Measurements from ENCODE around the gene LRRC26. TPM values are rescaled to one million over a fixed set of nuclear protein-coding genes. Genes with fewer than 3 reads are reported as not detected.

The LRRC26 gene
- total and polyA plus RNA-seq, 5 donors from 2014 or later: not detected

Other genes with a start within 250 kb of the LRRC26 start
Only the 30 nearest of the 31 such genes appear.
- gene C8G, start 224.8 kb downstream of the LRRC26 start, total RNA-seq: 1.1 TPM
- under 1 TPM in 1 of 4 donors, not detected in 3; 0.96 TPM for gene C8G, start 224.8 kb downstream of the LRRC26 start, polyA plus RNA-seq
- gene LCN12, start 217.8 kb downstream of the LRRC26 start, total RNA-seq: 1.4 TPM
- gene LCN12, start 217.8 kb downstream of the LRRC26 start, polyA plus RNA-seq: not detected
- 15.4 TPM for gene PTGDS, start 192.5 kb downstream of the LRRC26 start, total RNA-seq
- gene PTGDS, start 192.5 kb downstream of the LRRC26 start, polyA plus RNA-seq: under 1 TPM in 1 of 4 donors, not detected in 3; 0.47 TPM
- gene LCNL1, start 187.1 kb downstream of the LRRC26 start, total RNA-seq: not detected
- gene LCNL1, start 187.1 kb downstream of the LRRC26 start, polyA plus RNA-seq: not detected
- gene PAXX, start 177.6 kb downstream of the LRRC26 start, total RNA-seq: 83.3 TPM
- 10 to 100 TPM; 46.7 to 67.5 (median 66.0) TPM for gene PAXX, start 177.6 kb downstream of the LRRC26 start, polyA plus RNA-seq
- 1.0 TPM for gene CLIC3, start 173.5 kb downstream of the LRRC26 start, total RNA-seq
- gene CLIC3, start 173.5 kb downstream of the LRRC26 start, polyA plus RNA-seq: 1 to 10 TPM in 3 of 4 donors, under 1 TPM in 1; 0.38 to 4.5 (median 2.9) TPM
- 135 TPM for gene ABCA2, start 141.8 kb downstream of the LRRC26 start, total RNA-seq
- gene ABCA2, start 141.8 kb downstream of the LRRC26 start, polyA plus RNA-seq: 1 to 10 TPM; 3.8 to 4.5 (median 4.3) TPM
- 15.2 TPM for gene FUT7, start 138.0 kb downstream of the LRRC26 start, total RNA-seq
- gene FUT7, start 138.0 kb downstream of the LRRC26 start, polyA plus RNA-seq: 10 to 100 TPM; 31.8 to 79.0 (median 42.9) TPM
- gene NPDC1, start 123.9 kb downstream of the LRRC26 start, total RNA-seq: 106 TPM
- 10 to 100 TPM in 2 of 4 donors, 1 to 10 TPM in 2; 4.2 to 15.3 (median 9.2) TPM for gene NPDC1, start 123.9 kb downstream of the LRRC26 start, polyA plus RNA-seq
- gene ENTPD2, start 116.0 kb downstream of the LRRC26 start, total RNA-seq: not detected
- not detected for gene ENTPD2, start 116.0 kb downstream of the LRRC26 start, polyA plus RNA-seq
- gene SAPCD2, start 99.5 kb downstream of the LRRC26 start, total RNA-seq: 1.2 TPM
- gene SAPCD2, start 99.5 kb downstream of the LRRC26 start, polyA plus RNA-seq: under 1 TPM; 0.09 to 0.62 (median 0.18) TPM
- gene UAP1L1, start 92.5 kb downstream of the LRRC26 start, total RNA-seq: 14.8 TPM
- gene UAP1L1, start 92.5 kb downstream of the LRRC26 start, polyA plus RNA-seq: 1 to 10 TPM; 1.3 to 3.6 (median 1.7) TPM
- 71.3 TPM for gene MAN1B1, start 83.1 kb downstream of the LRRC26 start, total RNA-seq
- 10 to 100 TPM; 42.1 to 53.5 (median 45.7) TPM for gene MAN1B1, start 83.1 kb downstream of the LRRC26 start, polyA plus RNA-seq
- gene DPP7, start 55.3 kb downstream of the LRRC26 start, total RNA-seq: 343 TPM
- gene DPP7, start 55.3 kb downstream of the LRRC26 start, polyA plus RNA-seq: 100 to 1,000 TPM; 119 to 164 (median 153) TPM
- gene GRIN1, start 30.9 kb downstream of the LRRC26 start, total RNA-seq: not detected
- not detected for gene GRIN1, start 30.9 kb downstream of the LRRC26 start, polyA plus RNA-seq
- not detected for gene TMEM210, start 2.0 kb upstream of the LRRC26 start, total RNA-seq
- not detected for gene TMEM210, start 2.0 kb upstream of the LRRC26 start, polyA plus RNA-seq
- gene ANAPC2, start 18.5 kb upstream of the LRRC26 start, total RNA-seq: 127 TPM
- gene ANAPC2, start 18.5 kb upstream of the LRRC26 start, polyA plus RNA-seq: 1 to 10 TPM; 7.5 to 8.7 (median 8.0) TPM
- 54.3 TPM for gene SSNA1, start 18.6 kb upstream of the LRRC26 start, total RNA-seq
- gene SSNA1, start 18.6 kb upstream of the LRRC26 start, polyA plus RNA-seq: 100 to 1,000 TPM; 112 to 150 (median 130) TPM
- gene TPRN, start 30.7 kb upstream of the LRRC26 start, total RNA-seq: 5.9 TPM
- under 1 TPM; 0.27 to 0.91 (median 0.43) TPM for gene TPRN, start 30.7 kb upstream of the LRRC26 start, polyA plus RNA-seq
- 20.7 TPM for gene TMEM203, start 35.6 kb upstream of the LRRC26 start, total RNA-seq
- gene TMEM203, start 35.6 kb upstream of the LRRC26 start, polyA plus RNA-seq: 100 to 1,000 TPM; 116 to 148 (median 132) TPM
- gene NDOR1, start 35.6 kb upstream of the LRRC26 start, total RNA-seq: 30.0 TPM
- 1 to 10 TPM; 3.9 to 7.6 (median 5.0) TPM for gene NDOR1, start 35.6 kb upstream of the LRRC26 start, polyA plus RNA-seq
- gene RNF208, start 52.2 kb upstream of the LRRC26 start, total RNA-seq: 1.2 TPM
- gene RNF208, start 52.2 kb upstream of the LRRC26 start, polyA plus RNA-seq: not detected
- not detected for gene CYSRT1, start 55.1 kb upstream of the LRRC26 start, total RNA-seq
- not detected for gene CYSRT1, start 55.1 kb upstream of the LRRC26 start, polyA plus RNA-seq
- not detected for gene RNF224, start 57.5 kb upstream of the LRRC26 start, total RNA-seq
- not detected for gene RNF224, start 57.5 kb upstream of the LRRC26 start, polyA plus RNA-seq
- gene SLC34A3, start 60.9 kb upstream of the LRRC26 start, total RNA-seq: not detected
- not detected for gene SLC34A3, start 60.9 kb upstream of the LRRC26 start, polyA plus RNA-seq
- gene TUBB4B, start 71.2 kb upstream of the LRRC26 start, total RNA-seq: 100 TPM
- gene TUBB4B, start 71.2 kb upstream of the LRRC26 start, polyA plus RNA-seq: 10 to 100 TPM; 56.7 to 87.4 (median 71.8) TPM
- not detected for gene STPG3, start 81.2 kb upstream of the LRRC26 start, total RNA-seq
- gene STPG3, start 81.2 kb upstream of the LRRC26 start, polyA plus RNA-seq: not detected
- gene NELFB, start 85.3 kb upstream of the LRRC26 start, total RNA-seq: 46.4 TPM
- gene NELFB, start 85.3 kb upstream of the LRRC26 start, polyA plus RNA-seq: 10 to 100 TPM; 22.3 to 27.1 (median 23.7) TPM
- 6.1 TPM for gene TOR4A, start 107.7 kb upstream of the LRRC26 start, total RNA-seq
- gene TOR4A, start 107.7 kb upstream of the LRRC26 start, polyA plus RNA-seq: 1 to 10 TPM; 2.6 to 4.2 (median 3.5) TPM
- 1.6 TPM for gene NRARP, start 132.2 kb upstream of the LRRC26 start, total RNA-seq
- not detected for gene NRARP, start 132.2 kb upstream of the LRRC26 start, polyA plus RNA-seq